Body of pancreas (tissue), 4 donors: Measurements from ENCODE around the gene CREBL2. TPM values are rescaled to one million over a fixed set of nuclear protein-coding genes. Genes with fewer than 3 reads are reported as not detected.
"Not testable (repeated sequence)": the region's sequence is repeated elsewhere in the genome, so short reads cannot be mapped to it uniquely, and the experiment has no call there.

ENCODE experiments used
- ATAC-seq: fragments of 150-250 bp; one replicate; pipeline ENCODE4 v1.9.1; 2016
- DNase-seq, 4 donors: peaks; one replicate each; pipeline ENCODE4 v3.0.0-alpha.2; 2019
- H3K27ac ChIP-seq, 4 donors: fragments of 200-600 bp; sonication (generic); 1 replicate in 3 of 4; 2 replicates in 1 of 4; pipeline versions ENCODE4 v1.5.1 to v1.6.1; 2016 to 2019; ENCODE audit warnings: mild to moderate bottlenecking in 1 of 4, mixed read lengths in 1 of 4, moderate library complexity in 1 of 4
- H3K27me3 ChIP-seq, 2 donors: fragments of 200-600 bp; sonication (generic); one replicate each; pipeline ENCODE4 v1.6.0; 2016; ENCODE audit warnings: mild to moderate bottlenecking in 1 of 2
- H3K36me3 ChIP-seq, 2 donors: fragments of 200-600 bp; sonication (generic); replicated peaks in 1 of 2; 2 replicates each; pipeline ENCODE4 v1.5.1; 2016; ENCODE audit warnings: low read depth in 2 of 2; ENCODE audit not compliant: insufficient read depth in 1 of 2
- H3K4me1 ChIP-seq: fragments of 200-600 bp; sonication (generic); one replicate; pipeline ENCODE4 v1.6.0; 2016
- H3K4me3 ChIP-seq, 2 donors: fragments of 200-600 bp; sonication (generic); 1 replicate in 1 of 2; 2 replicates in 1 of 2; pipeline ENCODE4 v1.5.1; 2016 to 2019
- H3K9me3 ChIP-seq, 3 donors: fragments of 200-600 bp; sonication (generic); 1 replicate in 2 of 3; 2 replicates in 1 of 3; pipeline ENCODE4 v1.5.1; 2016
- POLR2A ChIP-seq, 3 donors: fragments of 450-650 bp; IDR thresholded peaks; one replicate each; pipeline ENCODE4 v1.6.1; 2016; ENCODE audit warnings: antibody characterized with exemption in 3 of 3, mild to moderate bottlenecking in 2 of 3
- WGBS, 2 donors: methylation state at CpG; one replicate each; pipeline ENCODE4 v1.1.5; 2017; 5-methylcytosine and 5-hydroxymethylcytosine counted together
- intact Hi-C: fragments of 100-400 bp; cut with DNase I; formaldehyde crosslinking; loops from one replicate; pipeline ENCODE4 v1.15.1; 2023
- total RNA-seq, 2 donors: library from RNA; depleted of rRNA; stranded (reverse); fragments of >200 nt; gene quantifications; one replicate each; pipeline ENCODE4 v1.1.0, GENCODE V29; 2016
- TF ChIP-seq, protein P1 (sequence below), 7 experiments: fragments of 450-650 bp in 4 of 7; fragments of 200-600 bp in 3 of 7; sonication (generic) in 3 of 7; IDR thresholded peaks; one replicate each; pipeline ENCODE4 v1.5.1; 2016 to 2019; ENCODE audit warnings: antibody characterized with exemption in 7 of 7

The CREBL2 gene
- total RNA-seq, 2 donors from 2014 or later = 13.8 to 31.4 TPM

GRCh38 chr12:12564911-12565310 lies 46.8 kb upstream of the CREBL2 start:
- Histone ChIP-seq H3K4me3 (no peak overlapping the region), H3K4me1 (peaks cover 17% of the 10 kb centered on the region), H3K27ac (no peak overlapping the region), H3K9me3 (no peaks in the 10 kb centered on the region), H3K27me3 (no peaks in the 10 kb centered on the region), H3K36me3 (no peaks in the 10 kb centered on the region)
- ATAC-seq = no peak
- intact Hi-C loops = no loop called here
- DNase-seq = no peak
- TF ChIP-seq POLR2A (IDR thresholded peaks at IDR 0.05) = no peak
- TF ChIP-seq, protein P1, sequence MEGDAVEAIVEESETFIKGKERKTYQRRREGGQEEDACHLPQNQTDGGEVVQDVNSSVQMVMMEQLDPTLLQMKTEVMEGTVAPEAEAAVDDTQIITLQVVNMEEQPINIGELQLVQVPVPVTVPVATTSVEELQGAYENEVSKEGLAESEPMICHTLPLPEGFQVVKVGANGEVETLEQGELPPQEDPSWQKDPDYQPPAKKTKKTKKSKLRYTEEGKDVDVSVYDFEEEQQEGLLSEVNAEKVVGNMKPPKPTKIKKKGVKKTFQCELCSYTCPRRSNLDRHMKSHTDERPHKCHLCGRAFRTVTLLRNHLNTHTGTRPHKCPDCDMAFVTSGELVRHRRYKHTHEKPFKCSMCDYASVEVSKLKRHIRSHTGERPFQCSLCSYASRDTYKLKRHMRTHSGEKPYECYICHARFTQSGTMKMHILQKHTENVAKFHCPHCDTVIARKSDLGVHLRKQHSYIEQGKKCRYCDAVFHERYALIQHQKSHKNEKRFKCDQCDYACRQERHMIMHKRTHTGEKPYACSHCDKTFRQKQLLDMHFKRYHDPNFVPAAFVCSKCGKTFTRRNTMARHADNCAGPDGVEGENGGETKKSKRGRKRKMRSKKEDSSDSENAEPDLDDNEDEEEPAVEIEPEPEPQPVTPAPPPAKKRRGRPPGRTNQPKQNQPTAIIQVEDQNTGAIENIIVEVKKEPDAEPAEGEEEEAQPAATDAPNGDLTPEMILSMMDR (IDR thresholded peaks at IDR 0.05) = no peak
- 16 to 48% methylated on average over 1 of the region's 1 CpG for WGBS, 2 donors

DNA sequence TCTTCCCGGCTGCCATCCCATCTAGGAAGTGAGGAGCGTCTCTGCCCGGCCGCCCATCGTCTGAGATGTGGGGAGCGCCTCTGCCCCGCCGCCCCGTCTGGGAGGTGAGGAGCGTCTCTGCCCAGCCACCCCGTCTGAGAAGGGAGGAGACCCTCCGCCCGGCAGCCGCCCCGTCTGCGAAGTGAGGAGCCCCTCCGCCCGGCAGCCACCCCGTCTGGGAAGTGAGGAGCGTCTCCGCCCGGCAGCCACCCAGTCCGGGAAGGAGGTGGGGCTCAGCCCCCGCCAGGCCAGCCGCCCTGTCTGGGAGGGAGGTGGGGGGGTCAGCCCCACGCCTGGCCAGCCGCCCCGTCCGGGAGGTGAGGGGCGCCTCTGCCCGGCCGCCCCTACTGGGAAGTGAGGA lies 45.7 kb upstream of the CREBL2 start:
- H3K4me3 ChIP-seq, H3K9me3 ChIP-seq, DNase-seq, ATAC-seq, H3K27me3 ChIP-seq, intact Hi-C loops, H3K27ac ChIP-seq, H3K36me3 ChIP-seq: not testable (repeated sequence)
- peaks cover 17% of the 10 kb centered on the region for H3K4me1 ChIP-seq
- 76% methylated on average over 10 of the region's 32 CpGs; no CpG with 5 or more reads in 1 of the 2 donors for WGBS, 2 donors

GRCh38 chr12:12572659-12573058 lies 39.0 kb upstream of the CREBL2 start:
- Histone ChIP-seq H3K27ac (no peak overlapping the region), H3K4me3 (no peak overlapping the region), H3K9me3 (no peaks in the 10 kb centered on the region), H3K27me3 (no peaks in the 10 kb centered on the region), H3K36me3 (no peaks in the 10 kb centered on the region), H3K4me1 (no peaks in the 10 kb centered on the region)
- intact Hi-C loops = loop anchor here (5.0 kb wide), 1 partner anchor 200 kb away; no protein-coding TSS in a partner anchor
- DNase-seq = no peak
- ATAC-seq = no peak
- no peak for TF ChIP-seq POLR2A (IDR thresholded peaks at IDR 0.05)
- TF ChIP-seq, protein P1 (IDR thresholded peaks at IDR 0.05) = no peak
- WGBS, 2 donors = 92 to 96% methylated on average over 3 of the region's 3 CpGs

DNA sequence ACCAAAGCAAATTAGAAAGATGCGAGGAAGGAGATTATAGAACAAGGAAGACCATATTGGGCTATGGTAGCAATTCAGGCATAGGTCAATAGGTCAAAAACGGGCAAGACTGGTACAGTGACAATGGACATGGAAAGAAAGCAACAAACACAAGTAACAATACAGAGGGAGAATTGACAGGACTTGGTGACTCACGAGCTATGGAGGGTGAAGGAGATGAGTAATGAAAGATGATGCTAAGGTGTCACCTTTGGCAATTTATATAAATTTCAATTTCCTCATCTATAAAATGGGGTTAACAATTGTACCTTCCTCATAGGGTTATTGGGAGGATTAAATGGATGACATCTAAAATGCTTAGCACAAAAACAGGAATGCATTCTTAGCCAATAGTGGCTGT lies 33.9 kb upstream of the CREBL2 start:
- no peak overlapping the region for H3K27ac ChIP-seq
- TF ChIP-seq, protein P1 (IDR thresholded peaks at IDR 0.05) = no peak
- no peak for TF ChIP-seq POLR2A (IDR thresholded peaks at IDR 0.05)
- intact Hi-C loops = no loop called here
- 72 to 81% methylated on average over 3 of the region's 3 CpGs for WGBS, 2 donors
- H3K27me3 ChIP-seq = no peaks in the 10 kb centered on the region
- H3K36me3 ChIP-seq = no peaks in the 10 kb centered on the region
- H3K9me3 ChIP-seq = no peaks in the 10 kb centered on the region
- no peaks in the 10 kb centered on the region for H3K4me1 ChIP-seq
- DNase-seq (no peak), ATAC-seq (no peak)
- no peak overlapping the region for H3K4me3 ChIP-seq

GRCh38 chr12:12580716-12581115 lies 31.0 kb upstream of the CREBL2 start:
- intact Hi-C loops, H3K9me3 ChIP-seq, H3K27me3 ChIP-seq, H3K4me1 ChIP-seq, ATAC-seq, H3K4me3 ChIP-seq, H3K27ac ChIP-seq, H3K36me3 ChIP-seq, DNase-seq: not testable (repeated sequence)
- WGBS, 2 donors = 62 to 79% methylated on average over 1 of the region's 1 CpG

DNA sequence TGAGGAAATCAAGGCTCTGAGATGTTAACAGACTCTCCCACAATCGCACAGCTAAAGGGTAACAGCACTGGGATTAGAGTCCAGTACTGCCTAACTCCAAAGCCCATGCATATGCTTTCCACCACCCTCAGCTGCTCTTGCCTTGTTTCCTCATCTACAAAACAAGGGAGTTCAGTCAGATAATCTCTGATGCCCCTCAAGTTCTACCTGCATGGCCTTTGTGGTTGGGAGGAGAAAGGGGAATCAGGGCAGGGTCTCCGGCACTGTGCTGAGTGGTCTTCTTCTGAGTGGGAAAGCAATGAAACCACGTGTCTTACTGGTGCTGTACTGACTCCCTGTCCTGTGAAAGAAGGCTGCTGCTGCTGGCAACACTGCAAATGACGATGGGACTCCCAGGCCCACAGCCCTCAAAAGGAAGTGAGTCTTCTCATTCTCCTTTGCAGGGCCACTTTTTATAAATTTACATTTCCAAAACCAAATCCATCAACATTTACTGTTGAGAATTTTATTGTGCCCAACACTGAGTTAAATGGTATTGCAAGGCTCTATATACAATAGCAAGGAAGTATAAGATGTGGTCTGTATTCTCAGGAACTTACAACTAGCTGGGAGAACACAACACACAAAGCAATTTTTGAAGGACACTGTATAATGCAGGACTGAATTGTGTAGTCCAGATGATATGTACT lies 29.3 kb upstream of the CREBL2 start:
- Histone ChIP-seq H3K4me1 (peaks cover 5% of the 10 kb centered on the region), H3K9me3 (no peaks in the 10 kb centered on the region), H3K27me3 (no peaks in the 10 kb centered on the region), H3K36me3 (no peaks in the 10 kb centered on the region), H3K4me3 (no peak overlapping the region), H3K27ac (no peak overlapping the region)
- TF ChIP-seq, protein P1 (IDR thresholded peaks at IDR 0.05) = no peak
- TF ChIP-seq POLR2A (IDR thresholded peaks at IDR 0.05) = no peak
- intact Hi-C loops = no loop called here
- WGBS, 2 donors = 67 to 82% methylated on average over 4 of the region's 4 CpGs
- DNase-seq (no peak), ATAC-seq (no peak)
